ENCODE measurements around the gene POLR2I. TPM values are rescaled to one million over a fixed set of nuclear protein-coding genes. Genes with fewer than 3 reads are reported as not detected.

POLR2I gene
- total and polyA plus RNA-seq, 2 of the 13 experiments (the other 11 are each of a cell fraction or from before 2014, with no cell fraction given) = 40.5 to 104 TPM

GRCh38 chr19:36114721-36115452 is at the start of gene POLR2I (continued):
- TF ChIP-seq HNF1B (CRISPR knock-in tag; IDR thresholded peaks at IDR 0.05) (peak; percentile 52; the same call in 1 of the 2 replicates), NFE2 (CRISPR knock-in tag; IDR thresholded peaks at IDR 0.05) (no peak), ZNF776 (CRISPR knock-in tag; IDR thresholded peaks at IDR 0.05) (peak; percentile 67; the same call in 1 of the 2 replicates), HES4 (CRISPR knock-in tag; IDR thresholded peaks at IDR 0.05; ENCODE audit: borderline replicate concordance) (peak; percentile 85; the same call in 1 of the 2 replicates), HOXA5 (CRISPR knock-in tag; IDR thresholded peaks at IDR 0.05) (peak; percentile 92), MTA3 (CRISPR knock-in tag; IDR thresholded peaks at IDR 0.05) (no peak), ZNF749 (CRISPR knock-in tag; IDR thresholded peaks at IDR 0.05; ENCODE audit: borderline replicate concordance) (peak; percentile 65; the same call in 1 of the 2 replicates), SNAPC4 (CRISPR knock-in tag; IDR thresholded peaks at IDR 0.05) (peak; percentile 70; the same call in 1 of the 2 replicates), ATAD3A (CRISPR knock-in tag; IDR thresholded peaks at IDR 0.05) (0 out of 2 replicates have a peak, but pooled peaks have one; percentile 28), PRDM10 (CRISPR knock-in tag; IDR thresholded peaks at IDR 0.05; ENCODE audit: low read depth) (no peak; the same call in 1 of the 2 replicates), NCOA5 (CRISPR knock-in tag; IDR thresholded peaks at IDR 0.05) (no peak), NR0B2 (CRISPR knock-in tag; IDR thresholded peaks at IDR 0.05) (peak; percentile 98), ZNF737 (CRISPR knock-in tag; IDR thresholded peaks at IDR 0.05; ENCODE audit: borderline replicate concordance) (no peak), ZNF747 (CRISPR knock-in tag; IDR thresholded peaks at IDR 0.05; ENCODE audit: borderline replicate concordance) (peak; percentile 86; the same call in 1 of the 2 replicates), RNF219 (CRISPR knock-in tag; IDR thresholded peaks at IDR 0.05) (no peak)
